GM12892 (cell line): ENCODE measurements around the gene NOL4.
"Not testable (repeated sequence)": the region's sequence is repeated elsewhere in the genome, so short reads cannot be mapped to it uniquely, and the experiment has no call there.

ENCODE experiments used
- POLR2A ChIP-seq: IDR thresholded peaks from 2 replicates; pipeline ENCODE4 v1.6.1; 2011; ENCODE audit warnings: low read depth, low read length, control low read depth
- POLR2AphosphoS5 ChIP-seq: IDR thresholded peaks from 2 replicates; pipeline ENCODE4 v1.6.1; 2011; ENCODE audit warnings: low read depth, low read length, control low read depth

DNA sequence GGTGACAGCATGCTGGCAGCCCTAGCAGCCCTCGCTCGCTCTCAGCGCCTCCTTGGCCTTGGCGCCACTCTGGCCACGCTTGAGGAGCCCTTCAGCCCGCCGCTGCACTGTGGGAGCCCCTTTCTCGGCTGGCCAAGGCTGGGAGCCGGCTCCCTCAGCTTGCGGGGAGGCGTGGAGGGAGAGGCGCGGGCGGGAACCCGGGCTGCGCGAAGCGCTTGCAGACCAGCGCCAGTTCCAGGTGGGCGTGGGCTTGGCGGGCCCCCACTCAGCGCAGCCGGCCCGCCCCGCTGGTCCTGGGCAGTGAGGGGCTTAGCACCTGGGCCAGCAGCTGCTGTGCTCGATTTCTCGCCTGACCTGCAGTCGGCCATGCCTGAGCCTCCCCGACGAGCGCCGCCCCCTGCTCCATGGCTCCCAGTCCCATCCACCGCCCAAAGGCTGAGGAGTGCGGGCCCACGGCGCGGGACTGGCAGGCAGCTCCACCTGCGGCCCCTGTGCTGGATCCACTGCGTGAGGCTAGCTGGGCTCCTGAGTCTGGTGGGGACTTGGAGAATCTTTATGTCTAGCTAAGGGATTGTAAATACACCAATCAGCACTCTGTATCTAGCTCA is 9.2 kb upstream of the NOL4 start:
- TF ChIP-seq POLR2A, POLR2AphosphoS5: not testable (repeated sequence)
